Bronchial smooth muscle cell (primary cell): ENCODE results near the gene DHRS4L2. TPM values are rescaled to one million over a fixed set of nuclear protein-coding genes. Genes with fewer than 3 reads are reported as not detected.

ENCODE experiments used
- total RNA-seq: library from RNA; depleted of rRNA; stranded (reverse); fragments of >200 nt; gene quantifications from 2 replicates; pipeline ENCODE4 v1.2.1, GENCODE V29; 2014

The DHRS4L2 gene
- total RNA-seq: 21.6 and 26.6 TPM in 2 replicates

GRCh38 chr14:23988607-23989363 lies at the start of gene DHRS4L2:
TSS of gene DHRS4L2 (plus strand) at chr14:23988929. CDS start at chr14:23988948, 19 bp downstream.

DNA sequence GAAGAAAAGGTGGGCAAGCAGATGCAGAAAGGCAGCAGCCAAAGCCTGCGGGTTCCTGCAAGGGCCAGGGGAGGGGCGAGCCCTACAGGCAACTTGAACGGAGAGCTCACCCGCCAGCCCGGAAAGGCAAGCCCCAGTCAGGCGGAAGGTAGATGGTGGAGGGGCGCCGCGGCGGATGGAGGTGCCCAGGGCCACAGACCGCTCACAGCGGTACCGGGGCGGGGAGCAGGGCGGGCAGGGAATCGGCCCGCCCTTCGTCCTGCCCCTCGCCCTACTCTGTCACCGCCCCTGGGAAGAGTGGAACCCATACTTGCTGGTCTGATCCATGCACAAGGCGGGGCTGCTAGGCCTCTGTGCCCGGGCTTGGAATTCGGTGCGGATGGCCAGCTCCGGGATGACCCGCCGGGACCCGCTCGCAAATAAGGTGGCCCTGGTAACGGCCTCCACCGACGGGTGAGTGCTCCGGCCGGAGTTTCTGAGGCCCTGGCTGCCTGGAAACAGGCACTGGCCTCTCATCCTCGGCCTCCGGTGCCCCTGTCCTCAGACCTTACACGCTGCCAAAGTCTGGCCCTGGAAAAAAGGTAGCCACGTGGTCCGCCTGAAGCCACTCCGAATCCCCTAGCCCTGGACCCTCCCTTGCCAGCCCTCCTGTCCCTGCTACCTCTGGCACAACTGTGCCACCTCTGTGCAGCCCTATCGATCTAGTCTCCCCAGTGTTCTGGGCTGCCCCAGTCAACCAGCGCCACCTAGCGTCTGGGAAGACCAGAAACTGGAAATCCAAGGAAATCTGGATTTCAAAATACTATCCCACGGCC lies 35.1 kb upstream of the DHRS4L2 start, which contains the start of gene DHRS4:
Gene DHRS4, plus strand, starts transcription at position 307 of the 815 bp plus-strand sequence. Its CDS starts 19 bp downstream, at position 326.

DNA sequence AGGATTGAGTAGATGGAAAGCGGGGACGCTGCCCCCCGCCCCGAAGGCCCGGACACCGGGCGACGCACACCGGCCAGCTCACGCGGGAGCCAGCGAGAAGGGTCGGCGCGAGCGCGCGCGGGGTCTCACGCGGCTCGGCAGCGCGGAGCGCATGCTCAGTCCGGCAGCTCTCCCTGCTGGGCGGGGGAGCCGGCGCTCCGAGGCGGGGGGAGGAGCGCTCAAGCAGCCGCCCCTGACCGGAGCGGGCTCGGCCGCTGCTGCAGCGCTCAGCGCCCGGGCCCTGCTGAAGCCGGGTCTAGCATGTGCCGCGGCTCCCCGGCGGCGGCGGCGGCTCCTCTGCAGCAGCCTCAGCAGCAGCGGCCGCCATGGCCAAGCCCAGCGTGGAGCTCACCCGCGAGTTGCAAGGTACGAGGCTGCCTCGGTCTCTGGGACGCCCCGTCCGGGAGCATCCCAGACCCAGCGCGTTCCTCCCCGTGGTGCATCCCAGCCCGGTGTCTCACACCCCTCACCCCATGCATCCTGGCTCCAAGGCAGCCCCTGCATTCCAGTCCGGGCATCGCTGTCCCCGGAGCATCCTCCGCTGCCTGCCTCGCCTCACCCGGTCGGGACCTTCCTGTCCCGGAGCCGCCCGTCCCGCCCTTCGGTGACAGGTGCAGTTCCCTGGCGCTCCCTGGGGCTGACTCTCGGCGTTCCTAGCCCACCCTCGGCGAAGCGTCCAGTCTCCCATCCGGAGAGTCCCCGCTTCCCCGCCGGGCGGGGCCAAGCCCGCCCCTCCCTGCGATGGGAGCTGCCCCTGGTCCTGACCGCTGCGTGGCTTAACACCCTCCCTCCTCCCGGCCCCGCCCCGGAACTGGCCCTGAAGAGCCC lies 63.3 kb downstream of the DHRS4L2 start, which contains the start of gene CARMIL3:
Gene CARMIL3, plus strand, starts transcription at position 221 of the 867 bp plus-strand sequence. Its CDS starts 145 bp downstream, at position 366.

Other genes with a start within 250 kb of the DHRS4L2 start
- gene DHRS4, start 35.2 kb upstream of the DHRS4L2 start, total RNA-seq: 61.6 and 72.0 TPM in 2 replicates
- gene CARMIL3, start 63.1 kb downstream of the DHRS4L2 start, total RNA-seq: under 0.01 and 0.17 TPM in 2 replicates
- not detected in 2 replicates for gene CPNE6, start 82.6 kb downstream of the DHRS4L2 start, total RNA-seq
- 14.5 and 17.0 TPM in 2 replicates for gene PCK2, start 105.4 kb downstream of the DHRS4L2 start, total RNA-seq
- gene DCAF11, start 125.8 kb downstream of the DHRS4L2 start, total RNA-seq: 58.0 and 74.9 TPM in 2 replicates
- 0.95 and 1.0 TPM in 2 replicates for gene NRL, start 126.0 kb downstream of the DHRS4L2 start, total RNA-seq
- 0.16 TPM in 1 of 2 replicates, not detected in the other for gene FITM1, start 141.7 kb downstream of the DHRS4L2 start, total RNA-seq
- gene PSME1, start 147.3 kb downstream of the DHRS4L2 start, total RNA-seq: 93.1 and 102 TPM in 2 replicates
- 11.9 and 13.9 TPM in 2 replicates for gene EMC9, start 152.7 kb downstream of the DHRS4L2 start, total RNA-seq
- 60.0 and 106 TPM in 2 replicates for gene PSME2, start 157.7 kb downstream of the DHRS4L2 start, total RNA-seq
- 22.2 and 25.8 TPM in 2 replicates for gene RNF31, start 158.6 kb downstream of the DHRS4L2 start, total RNA-seq
- gene IRF9, start 172.3 kb downstream of the DHRS4L2 start, total RNA-seq: 101 and 116 TPM in 2 replicates
- gene REC8, start 183.2 kb downstream of the DHRS4L2 start, total RNA-seq: 0.77 and 1.4 TPM in 2 replicates
- gene IPO4, start 199.9 kb downstream of the DHRS4L2 start, total RNA-seq: 24.0 and 24.3 TPM in 2 replicates
- 50.9 and 54.5 TPM in 2 replicates for gene TM9SF1, start 206.5 kb downstream of the DHRS4L2 start, total RNA-seq
- gene TSSK4, start 216.8 kb downstream of the DHRS4L2 start, total RNA-seq: 0.16 TPM in 1 of 2 replicates, not detected in the other
- 18.6 and 23.8 TPM in 2 replicates for gene CHMP4A, start 224.6 kb downstream of the DHRS4L2 start, total RNA-seq
- 15.3 and 17.8 TPM in 2 replicates for gene MDP1, start 227.1 kb downstream of the DHRS4L2 start, total RNA-seq
- 277 and 335 TPM in 2 replicates for gene NEDD8, start 243.4 kb downstream of the DHRS4L2 start, total RNA-seq
- 118 and 120 TPM in 2 replicates for gene GMPR2, start 244.0 kb downstream of the DHRS4L2 start, total RNA-seq